C4-2B (cell line): Measurements from ENCODE around the gene CUZD1.

Experiments used
- ZFX ChIP-seq: fragments of 450-650 bp; IDR thresholded peaks from 2 replicates; pipeline ENCODE4 v1.6.1; 2017
- TF ChIP-seq, protein P1 (sequence below): fragments of 450-650 bp; conservative IDR thresholded peaks from 2 replicates; pipeline ENCODE4 v1.5.1; 2017; ENCODE audit warnings: mild to moderate bottlenecking

DNA sequence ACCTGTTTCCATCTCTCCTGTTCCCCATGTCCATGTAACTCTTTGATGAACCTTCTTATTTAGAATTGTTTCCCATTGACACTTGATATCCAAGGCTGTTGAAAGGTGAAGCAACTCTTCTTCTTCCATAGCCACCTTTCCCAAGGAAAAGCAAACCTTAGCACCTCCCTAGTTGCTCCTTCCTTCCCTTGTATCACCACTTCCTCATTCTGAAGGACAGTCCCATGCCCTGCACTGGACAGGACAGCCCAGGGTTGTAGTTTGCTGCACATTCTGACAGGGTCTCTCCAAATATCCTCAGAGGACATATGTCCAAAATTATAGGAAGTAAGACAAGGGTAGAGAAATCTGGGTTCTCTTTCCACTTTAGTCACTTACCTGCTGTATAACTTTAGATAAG lies 6.2 kb downstream of the CUZD1 start:
- TF ChIP-seq, protein P1, sequence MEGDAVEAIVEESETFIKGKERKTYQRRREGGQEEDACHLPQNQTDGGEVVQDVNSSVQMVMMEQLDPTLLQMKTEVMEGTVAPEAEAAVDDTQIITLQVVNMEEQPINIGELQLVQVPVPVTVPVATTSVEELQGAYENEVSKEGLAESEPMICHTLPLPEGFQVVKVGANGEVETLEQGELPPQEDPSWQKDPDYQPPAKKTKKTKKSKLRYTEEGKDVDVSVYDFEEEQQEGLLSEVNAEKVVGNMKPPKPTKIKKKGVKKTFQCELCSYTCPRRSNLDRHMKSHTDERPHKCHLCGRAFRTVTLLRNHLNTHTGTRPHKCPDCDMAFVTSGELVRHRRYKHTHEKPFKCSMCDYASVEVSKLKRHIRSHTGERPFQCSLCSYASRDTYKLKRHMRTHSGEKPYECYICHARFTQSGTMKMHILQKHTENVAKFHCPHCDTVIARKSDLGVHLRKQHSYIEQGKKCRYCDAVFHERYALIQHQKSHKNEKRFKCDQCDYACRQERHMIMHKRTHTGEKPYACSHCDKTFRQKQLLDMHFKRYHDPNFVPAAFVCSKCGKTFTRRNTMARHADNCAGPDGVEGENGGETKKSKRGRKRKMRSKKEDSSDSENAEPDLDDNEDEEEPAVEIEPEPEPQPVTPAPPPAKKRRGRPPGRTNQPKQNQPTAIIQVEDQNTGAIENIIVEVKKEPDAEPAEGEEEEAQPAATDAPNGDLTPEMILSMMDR: no peak
- no peak for TF ChIP-seq ZFX
